ENCODE data around the gene FBXL7.

- TF ChIP-seq CTCF (IDR thresholded peaks at IDR 0.05) (no peak), POLR2A (IDR thresholded peaks at IDR 0.05) (no peak)
Observed at GRCh38 chr5:15852217-15852616, 352.2 kb downstream of the FBXL7 start.
